H1 (cell line): ENCODE results near the gene COQ9. TPM values are rescaled to one million over a fixed set of nuclear protein-coding genes. Genes with fewer than 3 reads are reported as not detected.

Source experiments
- CTCF ChIA-PET: fragments of 300-600 bp; sonication (Branson Sonifier 250); formaldehyde crosslinking; loops from one replicate; lab custom pipeline; 2021; ENCODE audit not compliant: partially characterized antibody; lab: Charles Lee
- POLR2A ChIA-PET: fragments of 300-600 bp; sonication (Branson Sonifier 250); formaldehyde crosslinking; loops from one replicate; lab custom pipeline; 2021; ENCODE audit warnings: inconsistent platforms; ENCODE audit not compliant: partially characterized antibody; lab: Charles Lee
- DNase-seq, 2 experiments: peaks; one replicate each; pipeline versions ENCODE4 v3.0.0 to v3.0.0-alpha.2; 2010 to 2022; ENCODE audit warnings: low spot score in 2 of 2, low read depth in 1 of 2, mixed read lengths in 1 of 2
- FAIRE-seq: peaks from 2 replicates; lab custom pipeline; 2011; peaks lifted over from hg19 to GRCh38; lab: Jason Lieb, UNC
- H2AFZ ChIP-seq: 2 replicates; pipeline ENCODE4 v1.8.1; 2012; ENCODE audit warnings: low read length, inconsistent platforms
- H2AK5ac ChIP-seq: 2 replicates; pipeline ENCODE4 v1.6.1; 2013; ENCODE audit warnings: low read depth, low read length
- H2BK120ac ChIP-seq: replicated peaks from 2 replicates; pipeline ENCODE3; 2013; ENCODE audit warnings: low read depth, low read length, inconsistent platforms
- H2BK12ac ChIP-seq: 2 replicates; pipeline ENCODE4 v1.6.1; 2013; ENCODE audit warnings: low read depth, low read length
- H2BK15ac ChIP-seq: 2 replicates; pipeline ENCODE4 v1.6.1; 2013; ENCODE audit warnings: low read length
- H2BK20ac ChIP-seq: 2 replicates; pipeline ENCODE4 v1.6.1; 2013; ENCODE audit warnings: low read length
- H2BK5ac ChIP-seq: 2 replicates; pipeline ENCODE4 v1.6.1; 2013; ENCODE audit warnings: low read depth, low read length
- H3K14ac ChIP-seq: 2 replicates; pipeline ENCODE4 v1.6.1; 2013; ENCODE audit warnings: inconsistent platforms; ENCODE audit not compliant: insufficient read length
- H3K18ac ChIP-seq: 2 replicates; pipeline ENCODE4 v1.6.1; 2013; ENCODE audit warnings: low read length; ENCODE audit errors: extremely low read depth
- H3K23ac ChIP-seq: 2 replicates; pipeline ENCODE4 v1.6.1; 2013; ENCODE audit warnings: inconsistent platforms; ENCODE audit not compliant: insufficient read length
- H3K23me2 ChIP-seq: 2 replicates; pipeline ENCODE4 v1.6.1; 2013; ENCODE audit warnings: low read depth, low read length
- H3K27ac ChIP-seq: 2 replicates; pipeline ENCODE4 v1.6.1; 2011; ENCODE audit warnings: low read depth, low read length, inconsistent platforms
- H3K27me3 ChIP-seq, 4 experiments: replicated peaks in 1 of 4; 1 replicate in 1 of 4; 2 replicates in 3 of 4; pipeline versions ENCODE4 v1.6.1 to v1.8.1; 2011 to 2013; ENCODE audit warnings: low read length in 3 of 4, mild to moderate bottlenecking in 3 of 4, inconsistent platforms in 2 of 4, mixed read lengths in 2 of 4, moderate library complexity in 1 of 4; ENCODE audit not compliant: control insufficient read depth in 3 of 4, insufficient read depth in 3 of 4; ENCODE audit errors: extremely low read depth in 1 of 4
- H3K36me3 ChIP-seq, 4 experiments: 2 replicates each; pipeline versions ENCODE4 v1.6.1 to v1.8.1; 2011 to 2013; ENCODE audit warnings: mild to moderate bottlenecking in 4 of 4, low read length in 3 of 4, moderate library complexity in 2 of 4, control low read depth in 1 of 4, inconsistent platforms in 1 of 4; ENCODE audit not compliant: insufficient read depth in 4 of 4, control insufficient read depth in 2 of 4
- H3K4ac ChIP-seq: replicated peaks from 2 replicates; pipeline ENCODE3; 2013; ENCODE audit warnings: low read length, low read depth, mixed read lengths, inconsistent platforms; ENCODE audit not compliant: insufficient read length
- H3K4me1 ChIP-seq, 4 experiments: replicated peaks in 1 of 4; 1 replicate in 1 of 4; 2 replicates in 3 of 4; pipeline versions ENCODE4 v1.6.1 to v1.8.1; 2011 to 2013; ENCODE audit warnings: low read length in 3 of 4, inconsistent platforms in 2 of 4, mixed read lengths in 1 of 4; ENCODE audit not compliant: insufficient read depth in 4 of 4, control insufficient read depth in 3 of 4
- H3K4me2 ChIP-seq, 2 experiments: 2 replicates each; pipeline versions ENCODE4 v1.6.1 to v1.8.1; 2011 to 2013; ENCODE audit warnings: low read depth in 2 of 2, low read length in 2 of 2, control low read depth in 1 of 2, inconsistent platforms in 1 of 2, mild to moderate bottlenecking in 1 of 2; ENCODE audit not compliant: insufficient read depth in 1 of 2
- H3K4me3 ChIP-seq, 4 experiments: fragments of 200-600, 300-600 bp in 1 of 4; sonication (generic), shearing (Covaris generic), sonication (Bioruptor Twin) in 1 of 4; 2 replicates each; pipeline versions ENCODE4 v1.5.1 to v1.8.1; 2011 to 2016; ENCODE audit warnings: low read length in 4 of 4, low read depth in 3 of 4, control low read depth in 2 of 4, inconsistent platforms in 2 of 4, mild to moderate bottlenecking in 2 of 4, mixed read lengths in 1 of 4, moderate library complexity in 1 of 4; ENCODE audit not compliant: insufficient read depth in 2 of 4; ENCODE audit errors: extremely low read depth in 1 of 4
- H3K56ac ChIP-seq: replicated peaks from 2 replicates; pipeline ENCODE3; 2013; ENCODE audit warnings: low read depth, mild to moderate bottlenecking, mixed read lengths, low read length, inconsistent platforms; ENCODE audit not compliant: insufficient read length
- H3K79me1 ChIP-seq: 2 replicates; pipeline ENCODE4 v1.6.1; 2013; ENCODE audit warnings: low read depth, low read length, control low read depth
- H3K79me2 ChIP-seq, 2 experiments: 2 replicates each; pipeline versions ENCODE4 v1.6.1 to v1.8.1; 2012 to 2013; ENCODE audit warnings: low read length in 2 of 2, mild to moderate bottlenecking in 2 of 2, inconsistent platforms in 1 of 2; ENCODE audit not compliant: insufficient read depth in 2 of 2, control insufficient read depth in 1 of 2
- H3K9ac ChIP-seq, 4 experiments: replicated peaks in 1 of 4; 1 replicate in 1 of 4; 2 replicates in 3 of 4; pipeline versions ENCODE4 v1.6.1 to v1.8.1; 2011 to 2013; ENCODE audit warnings: low read depth in 3 of 4, low read length in 3 of 4, control low read depth in 2 of 4, mild to moderate bottlenecking in 2 of 4, moderate library complexity in 2 of 4, inconsistent platforms in 1 of 4; ENCODE audit errors: extremely low read depth in 1 of 4
- H3K9me3 ChIP-seq, 2 experiments: 2 replicates each; pipeline versions ENCODE4 v1.6.1 to v1.8.1; 2012 to 2013; ENCODE audit warnings: mild to moderate bottlenecking in 2 of 2, moderate library complexity in 2 of 2, control low read depth in 1 of 2, inconsistent platforms in 1 of 2, low read depth in 1 of 2, low read length in 1 of 2, mixed read lengths in 1 of 2; ENCODE audit not compliant: insufficient read depth in 2 of 2
- H4K20me1 ChIP-seq, 2 experiments: replicated peaks in 1 of 2; 2 replicates each; pipeline versions ENCODE3 to v1.8.1; 2011 to 2013; ENCODE audit warnings: inconsistent platforms in 2 of 2, low read length in 2 of 2, mild to moderate bottlenecking in 1 of 2; ENCODE audit not compliant: insufficient read depth in 2 of 2, control insufficient read depth in 1 of 2
- H4K5ac ChIP-seq: 2 replicates; pipeline ENCODE4 v1.6.1; 2013; ENCODE audit warnings: low read length, low read depth, mixed read lengths, inconsistent platforms; ENCODE audit not compliant: insufficient read length
- H4K8ac ChIP-seq: 2 replicates; pipeline ENCODE4 v1.8.0; 2013; ENCODE audit warnings: mild to moderate bottlenecking, moderate library complexity, low read length, inconsistent platforms; ENCODE audit not compliant: insufficient read depth; ENCODE audit errors: extremely low read depth
- H4K91ac ChIP-seq: replicated peaks from 2 replicates; pipeline ENCODE3; 2013; ENCODE audit warnings: low read length, mixed read lengths, inconsistent platforms; ENCODE audit not compliant: insufficient read length
- ASH2L ChIP-seq: fragments of 200-600, 300-600 bp; sonication (generic); IDR thresholded peaks from one replicate; pipeline ENCODE4 v1.7.1; 2017; ENCODE audit warnings: low read length
- ATF3 ChIP-seq: IDR thresholded peaks from 2 replicates; pipeline ENCODE4 v1.6.1; 2011; ENCODE audit warnings: low read depth, mild to moderate bottlenecking, low read length; ENCODE audit not compliant: insufficient read depth
- CREB1 ChIP-seq: IDR thresholded peaks from 2 replicates; pipeline ENCODE4 v1.6.1; 2012; ENCODE audit warnings: inconsistent platforms
- EP300 ChIP-seq, 2 experiments: IDR thresholded peaks; 1 replicate in 1 of 2; 2 replicates in 1 of 2; pipeline ENCODE4 v1.6.1; 2011 to 2012; ENCODE audit warnings: low read depth in 2 of 2, low read length in 2 of 2, mild to moderate bottlenecking in 2 of 2, borderline replicate concordance in 1 of 2, inconsistent platforms in 1 of 2, moderate library complexity in 1 of 2
- FOSL1 ChIP-seq: IDR thresholded peaks from 2 replicates; pipeline ENCODE4 v1.6.1; 2011; ENCODE audit warnings: mild to moderate bottlenecking, low read depth, low read length, moderate library complexity; ENCODE audit not compliant: insufficient read depth
- HDAC2 ChIP-seq, 2 experiments: fragments of 300-600 bp in 1 of 2; sonication (generic) in 1 of 2; IDR thresholded peaks; 2 replicates each; pipeline ENCODE4 v1.6.1; 2011 to 2012; ENCODE audit warnings: low read depth in 2 of 2, low read length in 2 of 2, mild to moderate bottlenecking in 2 of 2, moderate library complexity in 2 of 2, borderline replicate concordance in 1 of 2, inconsistent platforms in 1 of 2
- MAX ChIP-seq: IDR thresholded peaks from 2 replicates; pipeline ENCODE4 v1.6.1; 2012; ENCODE audit warnings: inconsistent platforms
- RNF2 ChIP-seq: fragments of 200-900, 300-1000 bp; sonication (generic); IDR thresholded peaks from 2 replicates; pipeline ENCODE4 v1.7.1; 2016; ENCODE audit warnings: borderline replicate concordance, low read depth, mild to moderate bottlenecking, antibody characterized with exemption, low read length; ENCODE audit not compliant: poor library complexity, severe bottlenecking; ENCODE audit errors: missing control alignments
- SP2 ChIP-seq: IDR thresholded peaks from 2 replicates; pipeline ENCODE4 v1.6.1; 2012; ENCODE audit warnings: mild to moderate bottlenecking, low read length, inconsistent platforms
- TAF1 ChIP-seq: IDR thresholded peaks from 2 replicates; pipeline ENCODE4 v1.6.1; 2011; ENCODE audit warnings: mild to moderate bottlenecking, low read depth, low read length
- ZNF274 ChIP-seq: IDR thresholded peaks from 2 replicates; pipeline ENCODE4 v1.7.0; 2012; ENCODE audit warnings: low read length, borderline replicate concordance; ENCODE audit errors: extremely low read depth
- WGBS, 2 experiments: shearing (Covaris generic) in 1 of 2; methylation state at CpG; one replicate each; pipeline versions ENCODE4 v1.1.6 to v1.1.7; 2013 to 2015; ENCODE audit warnings: low lambda C conversion rate in 2 of 2, mixed read lengths in 2 of 2, inconsistent platforms in 1 of 2, low coverage in 1 of 2, missing lambda C conversion rate in 1 of 2; ENCODE audit not compliant: insufficient replicate concordance in 2 of 2, insufficient coverage in 1 of 2, insufficient read length in 1 of 2; ENCODE audit errors: extremely low coverage in 1 of 2, missing lambda C conversion rate in 1 of 2; 5-methylcytosine and 5-hydroxymethylcytosine counted together
- polyA plus RNA-seq, 7 experiments: library from polyadenylated mRNA; depleted of rRNA in 3 of 7; stranded (reverse) in 5 of 7; unstranded in 2 of 7; fragments of >200 nt in 5 of 7; fragments of 200-250 nt in 2 of 7; gene quantifications; 1 replicate in 5 of 7; 2 replicates in 1 of 7; 4 replicates in 1 of 7; pipeline versions ENCODE4 v1.2.1 to v1.2.3, GENCODE V29; 2011 to 2013; ENCODE audit warnings: missing spikeins in 2 of 7, mixed read lengths in 2 of 7
- total RNA-seq: library from RNA; stranded (reverse); fragmentation: NEBNext Ultra II Directional; extraction: Animal tissue kit (Norgen Biotek cat#: 25700); gene quantifications from 2 replicates; pipeline ENCODE4 v1.2.1, GENCODE V29; 2021
- TF ChIP-seq, protein P1 (sequence below): IDR thresholded peaks from 2 replicates; pipeline ENCODE4 v1.6.1; 2012; ENCODE audit warnings: inconsistent platforms

Gene COQ9
- total and polyA plus RNA-seq, 2 of the 8 experiments (the other 6 are each of a cell fraction or from before 2014, with no cell fraction given): 33.3 to 60.3 TPM

DNA sequence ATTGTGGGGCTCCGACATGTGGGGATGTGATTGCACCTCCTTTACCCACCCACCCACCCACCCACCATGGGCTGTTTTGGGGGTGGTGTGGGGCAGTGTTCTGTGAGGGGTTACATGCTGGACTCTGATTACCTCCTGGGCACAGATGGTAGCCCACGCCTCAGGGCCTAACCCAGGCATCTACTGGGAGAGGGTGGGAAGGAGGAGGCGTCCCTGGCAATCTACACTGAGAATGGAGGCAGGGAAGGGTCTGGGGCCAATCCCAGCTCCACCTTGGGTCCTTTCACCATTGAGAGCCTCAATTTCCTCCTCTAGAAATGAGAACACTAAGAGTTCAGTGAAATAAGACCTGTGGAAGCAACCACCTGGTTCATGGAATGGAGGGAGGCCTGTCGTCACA is 50.8 kb downstream of the COQ9 start:
- Histone ChIP-seq H2BK12ac (no peak overlapping the region), H3K18ac (no peak overlapping the region), H3K27ac (no peak overlapping the region), H3K4ac (no peak overlapping the region), H2BK120ac (no peak overlapping the region), H2BK15ac (no peak overlapping the region), H3K36me3 (no peaks in the 10 kb centered on the region), H3K27me3 (0 out of 7 replicates have a peak, but pooled peaks cover 0 to 2% (median 0%) of the 10 kb centered on the region in 4 experiments), H4K91ac (no peak overlapping the region), H4K5ac (no peak overlapping the region), H3K56ac (no peak overlapping the region), H4K8ac (no peak overlapping the region), H3K79me2 (no peaks in the 10 kb centered on the region), H3K9me3 (no peaks in the 10 kb centered on the region), H2AFZ (no peak overlapping the region), H3K4me2 (no peak overlapping the region), H3K4me1 (no peaks in the 10 kb centered on the region; a peak in 1 of 7 replicates), H3K14ac (no peak overlapping the region), H2BK20ac (no peak overlapping the region), H3K79me1 (no peaks in the 10 kb centered on the region), H4K20me1 (no peaks in the 10 kb centered on the region), H3K23me2 (no peaks in the 10 kb centered on the region; the same call in 1 of the 2 replicates), H2AK5ac (no peak overlapping the region), H3K23ac (no peak overlapping the region), H3K4me3 (no peak overlapping the region), H2BK5ac (no peak overlapping the region), H3K9ac (no peak overlapping the region)
- DNase-seq: no peak
- no peak for FAIRE-seq
- CTCF ChIA-PET: interaction anchor here (0.9 kb wide), 1 partner anchor 36 kb away, joined by 3 read pairs; the partner anchor contains the start of gene POLR2C
- WGBS, 2 experiments: 80% methylated on average over 4 of the region's 4 CpGs; no CpG with 5 or more reads in 1 of the 2 experiments
- POLR2A ChIA-PET: interaction anchor here (1.2 kb wide), 1 partner anchor 32 kb away, joined by 3 read pairs; no protein-coding TSS in a partner anchor
- TF ChIP-seq SP2 (no peak), TAF1 (no peak), CREB1 (no peak), ATF3 (no peak), ZNF274 (no peak), ASH2L (no peak), HDAC2 (IDR thresholded peaks at IDR 0.05; ENCODE audit: borderline replicate concordance in 1 of 2, low read depth in 2 of 2, low read length in 2 of 2) (no peak), FOSL1 (no peak), EP300 (IDR thresholded peaks at IDR 0.05; ENCODE audit: borderline replicate concordance in 1 of 2, low read depth in 2 of 2, low read length in 2 of 2) (no peak), RNF2 (no peak), MAX (no peak)
- TF ChIP-seq, protein P1, sequence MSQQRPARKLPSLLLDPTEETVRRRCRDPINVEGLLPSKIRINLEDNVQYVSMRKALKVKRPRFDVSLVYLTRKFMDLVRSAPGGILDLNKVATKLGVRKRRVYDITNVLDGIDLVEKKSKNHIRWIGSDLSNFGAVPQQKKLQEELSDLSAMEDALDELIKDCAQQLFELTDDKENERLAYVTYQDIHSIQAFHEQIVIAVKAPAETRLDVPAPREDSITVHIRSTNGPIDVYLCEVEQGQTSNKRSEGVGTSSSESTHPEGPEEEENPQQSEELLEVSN: no peak
